HG02571 (cell line): ENCODE results near the gene TBX15.

ENCODE experiments used
- ATAC-seq: cut with Tn5 transposase; IDR thresholded peaks from one replicate; pipeline ENCODE4 v1.9.1; 2021; ENCODE audit warnings: mild to moderate bottlenecking, moderate library complexity; ENCODE audit not compliant: unreplicated experiment

Gene TBX15

DNA sequence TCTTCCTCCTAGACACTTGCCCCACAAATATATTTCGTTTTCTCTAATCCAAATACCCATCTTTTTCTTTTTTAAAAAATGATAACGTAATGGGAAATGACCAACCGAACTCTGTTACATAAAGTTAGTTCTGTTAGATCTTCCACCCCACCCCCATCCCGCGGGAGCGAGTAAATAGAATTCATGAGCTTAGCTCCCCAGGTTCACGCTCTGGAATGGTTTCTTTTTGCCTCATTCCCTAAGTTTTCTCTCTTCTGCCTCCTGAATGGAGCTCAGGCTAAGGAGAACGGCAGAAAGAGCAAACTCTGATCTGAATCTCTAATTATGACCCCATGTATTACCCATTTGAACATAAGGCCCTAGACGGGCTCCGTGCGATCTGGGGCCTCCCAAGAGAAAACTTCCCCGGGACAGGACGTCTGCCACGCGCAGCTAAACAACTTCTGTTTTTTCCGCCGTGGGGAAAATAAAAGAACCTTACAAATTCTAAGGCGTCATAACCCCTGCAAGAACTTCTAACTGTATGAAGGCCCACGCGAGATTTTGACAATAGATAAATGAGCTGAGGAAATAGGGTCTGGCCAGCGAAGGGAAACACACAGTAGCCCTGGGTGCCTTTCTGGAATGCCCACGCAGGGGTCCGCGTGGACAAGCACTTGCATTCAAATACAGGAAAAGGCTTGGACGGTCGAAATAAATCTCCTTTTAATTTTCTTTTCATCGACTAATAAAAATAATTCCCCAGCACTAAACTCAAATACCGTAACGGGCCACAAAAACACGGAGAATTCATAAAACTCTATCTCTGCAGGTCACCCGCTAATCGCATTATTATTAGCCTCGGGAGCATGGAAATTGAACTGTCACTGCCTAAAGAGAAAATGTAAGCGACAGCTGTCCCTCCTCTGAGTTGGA, 2.2 kb downstream of the TBX15 start:
- no peak for ATAC-seq

DNA sequence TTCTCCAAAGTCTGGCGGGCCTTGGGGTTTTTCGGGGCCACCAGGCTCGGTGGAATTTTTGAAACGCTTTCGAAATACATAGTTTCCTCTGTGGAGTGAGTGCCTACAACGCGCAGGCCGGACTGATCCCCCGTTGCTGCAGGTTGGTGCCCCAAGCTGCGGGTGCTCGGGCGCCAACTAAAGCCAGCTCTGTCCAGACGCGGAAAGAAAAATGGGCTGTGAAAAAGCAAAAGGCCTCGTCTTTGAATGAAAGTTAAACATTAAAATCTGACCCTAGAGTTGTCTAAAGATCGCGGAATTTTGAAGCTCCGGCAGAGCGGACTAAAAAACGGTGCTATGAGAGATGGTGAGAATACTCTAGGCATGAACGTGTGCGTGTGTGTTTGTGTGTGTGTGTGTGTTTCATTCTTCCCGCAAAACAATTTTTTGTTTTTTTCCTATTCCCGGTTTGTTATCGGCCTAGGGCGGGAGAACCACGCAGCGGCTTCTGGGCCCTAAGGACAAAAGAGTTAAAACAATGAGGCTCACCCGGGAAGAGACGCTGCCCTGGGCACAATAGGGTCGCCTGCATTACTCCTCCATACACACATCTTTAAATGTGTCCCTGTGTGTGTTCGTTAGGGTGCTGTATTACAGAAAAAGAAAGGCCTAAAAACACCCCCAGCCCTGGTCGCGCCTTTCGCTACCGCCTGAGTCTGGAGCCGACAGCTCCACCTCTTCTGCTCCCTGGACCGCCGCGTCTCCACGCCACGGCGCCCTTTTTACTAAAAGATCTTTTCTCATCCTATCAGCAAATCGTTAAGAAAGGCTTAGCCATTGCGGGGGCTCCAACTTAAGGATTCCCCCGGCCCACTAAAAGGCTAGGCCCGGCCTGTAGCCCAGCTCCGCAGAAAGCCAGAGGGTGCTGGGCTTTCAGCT, 3.2 kb downstream of the TBX15 start:
- ATAC-seq, result no peak

DNA sequence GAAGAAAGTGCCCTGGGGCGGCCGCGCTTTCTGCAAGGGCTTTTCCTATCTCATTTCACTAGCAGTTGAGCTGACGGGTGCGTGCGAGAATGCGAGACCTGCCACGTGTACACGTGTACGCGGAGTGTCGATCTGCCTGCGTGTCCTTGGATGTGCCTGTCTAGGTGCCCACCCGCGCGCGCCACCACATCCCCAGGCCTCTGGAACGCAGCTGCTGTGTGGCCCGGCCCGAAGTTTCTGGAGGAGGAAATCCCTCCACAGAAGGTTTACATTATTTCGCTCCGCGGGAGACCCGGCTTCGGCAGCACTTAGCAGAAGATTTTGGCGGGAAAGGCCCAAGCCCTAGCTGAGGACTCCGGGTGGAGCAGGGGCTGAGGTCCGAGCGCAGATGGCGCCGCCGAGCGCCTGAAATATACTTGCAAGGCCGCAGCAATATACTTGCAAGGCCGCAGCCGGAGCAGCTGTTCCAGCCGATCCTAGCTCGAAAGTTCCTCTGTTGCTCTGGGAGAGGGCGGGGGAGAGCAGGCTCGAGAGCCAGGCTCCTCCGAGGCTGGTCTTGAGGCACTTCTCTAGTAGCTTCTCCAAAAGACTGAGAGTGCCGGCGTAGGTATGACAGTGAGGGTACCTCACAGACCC, 3.9 kb downstream of the TBX15 start:
- no peak for ATAC-seq

DNA sequence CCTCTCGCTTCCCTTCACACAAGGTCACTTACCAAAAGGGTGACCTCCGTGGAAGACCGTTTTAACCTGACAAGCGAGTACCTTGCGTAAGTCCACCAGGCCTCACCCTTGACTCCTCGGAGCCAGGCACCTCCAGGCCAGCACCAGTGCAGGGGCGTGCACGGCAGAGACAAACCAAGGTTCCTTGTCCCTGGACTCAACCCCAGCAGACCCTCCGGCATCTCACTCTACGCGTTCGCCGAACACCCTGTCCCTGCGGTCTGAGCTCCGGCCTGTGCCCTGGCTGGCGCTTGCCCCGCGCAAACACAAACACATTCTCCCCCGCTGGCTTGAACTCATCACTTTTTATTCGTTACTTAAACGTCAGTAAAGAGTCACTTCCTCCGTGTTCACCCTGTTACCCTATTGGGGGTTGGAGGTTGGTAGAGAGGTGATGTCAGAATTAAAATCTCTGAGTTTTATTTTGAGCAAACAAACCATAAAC, 4.5 kb downstream of the TBX15 start:
- ATAC-seq, result no peak

DNA sequence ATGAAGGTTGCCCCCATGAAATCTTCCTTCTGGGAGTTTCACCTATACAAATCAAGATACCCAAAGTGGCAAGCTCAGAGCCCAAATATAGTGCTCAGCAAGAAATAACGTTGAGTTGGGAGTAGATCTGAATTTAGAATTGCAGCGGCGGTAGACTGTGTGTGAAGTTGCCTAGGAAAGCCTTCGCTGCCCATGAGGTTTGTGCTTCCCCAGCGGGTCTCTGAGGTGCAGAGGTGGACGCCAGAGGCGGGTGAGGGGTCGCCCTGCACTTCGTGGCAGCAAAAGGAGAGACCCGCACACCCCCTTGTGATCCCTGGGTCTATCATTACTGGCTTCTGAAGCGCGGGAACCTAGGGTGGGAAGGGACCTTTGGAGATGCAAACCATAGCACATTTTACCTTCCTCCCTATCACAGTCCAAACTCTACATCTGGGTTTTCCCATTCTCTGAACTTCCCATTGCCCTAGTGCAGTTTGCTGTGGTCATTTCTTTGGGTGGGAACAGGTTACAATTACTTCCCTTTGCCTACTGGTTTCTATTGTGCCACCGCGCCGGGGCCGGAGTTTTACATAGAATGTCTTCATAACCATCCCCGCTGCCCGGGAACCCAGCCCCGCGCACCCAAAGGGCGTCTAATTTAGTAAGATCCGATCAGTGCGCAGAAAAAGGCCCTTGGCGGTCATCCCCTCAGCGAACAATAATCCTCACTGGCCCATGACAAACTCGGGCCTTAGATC, 5.2 kb downstream of the TBX15 start:
- no peak for ATAC-seq

DNA sequence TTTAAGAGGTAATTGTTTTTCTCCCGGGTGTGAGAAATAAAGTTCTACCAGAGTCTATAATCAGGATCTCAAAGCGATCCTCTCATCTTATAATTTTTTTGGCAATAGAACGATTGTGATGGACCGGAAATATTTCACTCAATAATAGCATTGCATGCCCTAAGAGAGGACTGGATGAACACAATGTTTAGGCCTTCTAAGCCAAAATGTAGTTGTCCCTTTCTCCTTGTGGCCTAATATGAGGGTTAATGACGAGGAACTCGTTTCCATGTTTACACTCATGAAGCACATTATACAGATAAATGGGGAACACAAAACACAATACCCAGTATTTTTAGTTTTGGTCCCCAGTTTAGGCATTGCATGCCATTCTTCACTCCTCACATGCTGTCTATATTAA, 5.9 kb downstream of the TBX15 start:
- ATAC-seq, result no peak

DNA sequence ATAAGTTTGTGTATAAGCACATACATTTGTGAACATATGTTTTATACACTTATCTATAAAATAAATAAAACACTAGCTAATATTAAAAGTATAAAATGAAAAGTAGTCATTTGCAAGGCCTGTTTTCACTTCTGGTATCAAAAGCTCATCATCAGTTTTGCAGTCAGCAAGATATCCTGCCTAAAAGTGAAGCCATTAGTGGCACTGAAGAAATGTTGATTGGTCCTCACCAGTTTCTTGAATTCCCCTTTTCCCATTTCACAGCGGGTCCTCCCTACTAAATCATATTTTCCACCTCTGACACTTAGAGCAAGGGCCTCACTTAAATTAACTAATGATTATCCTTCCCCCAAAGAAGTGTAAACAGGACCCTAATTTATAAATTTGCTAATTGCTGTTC, 6.7 kb downstream of the TBX15 start:
- no peak for ATAC-seq

DNA sequence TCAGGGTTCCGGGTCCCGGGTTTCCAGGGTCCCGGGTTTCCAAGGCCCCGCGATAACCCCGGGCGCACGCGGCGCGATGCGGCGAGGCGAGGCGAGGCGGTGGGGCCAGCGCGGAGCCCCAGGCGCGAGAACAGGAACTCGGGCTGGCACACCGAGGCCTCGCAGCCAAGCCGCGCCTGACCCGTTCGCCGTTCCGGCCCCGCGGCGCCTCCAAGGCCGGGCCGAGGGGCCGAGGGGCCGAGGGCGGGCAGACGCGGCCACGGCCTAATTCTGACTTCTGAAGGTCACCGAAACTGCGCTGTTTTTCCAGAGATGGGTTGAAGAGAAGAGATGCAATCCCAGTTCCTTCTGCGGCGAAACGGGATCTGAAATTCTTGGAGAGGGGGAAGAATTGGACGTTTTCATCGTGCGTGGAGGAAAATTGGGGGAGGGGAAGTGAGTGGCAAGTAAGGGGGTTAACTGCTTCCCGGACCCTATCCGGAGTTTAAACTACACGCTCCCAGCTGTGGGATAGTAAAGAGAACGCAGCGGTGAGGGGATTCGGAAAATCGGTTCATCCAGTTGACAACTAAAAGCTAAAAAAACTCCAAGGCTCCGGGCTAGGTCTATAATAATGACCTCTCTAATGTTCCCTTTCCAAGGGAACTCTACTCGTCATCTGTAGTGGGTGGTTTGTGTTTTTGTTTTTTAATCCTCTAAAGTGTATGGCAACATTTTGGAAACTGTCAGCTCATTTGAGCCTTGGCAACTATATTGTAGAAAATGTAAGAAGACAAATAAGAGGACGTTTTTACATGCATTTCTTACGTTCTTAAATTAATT, 8.2 kb downstream of the TBX15 start:
- no peak for ATAC-seq

DNA sequence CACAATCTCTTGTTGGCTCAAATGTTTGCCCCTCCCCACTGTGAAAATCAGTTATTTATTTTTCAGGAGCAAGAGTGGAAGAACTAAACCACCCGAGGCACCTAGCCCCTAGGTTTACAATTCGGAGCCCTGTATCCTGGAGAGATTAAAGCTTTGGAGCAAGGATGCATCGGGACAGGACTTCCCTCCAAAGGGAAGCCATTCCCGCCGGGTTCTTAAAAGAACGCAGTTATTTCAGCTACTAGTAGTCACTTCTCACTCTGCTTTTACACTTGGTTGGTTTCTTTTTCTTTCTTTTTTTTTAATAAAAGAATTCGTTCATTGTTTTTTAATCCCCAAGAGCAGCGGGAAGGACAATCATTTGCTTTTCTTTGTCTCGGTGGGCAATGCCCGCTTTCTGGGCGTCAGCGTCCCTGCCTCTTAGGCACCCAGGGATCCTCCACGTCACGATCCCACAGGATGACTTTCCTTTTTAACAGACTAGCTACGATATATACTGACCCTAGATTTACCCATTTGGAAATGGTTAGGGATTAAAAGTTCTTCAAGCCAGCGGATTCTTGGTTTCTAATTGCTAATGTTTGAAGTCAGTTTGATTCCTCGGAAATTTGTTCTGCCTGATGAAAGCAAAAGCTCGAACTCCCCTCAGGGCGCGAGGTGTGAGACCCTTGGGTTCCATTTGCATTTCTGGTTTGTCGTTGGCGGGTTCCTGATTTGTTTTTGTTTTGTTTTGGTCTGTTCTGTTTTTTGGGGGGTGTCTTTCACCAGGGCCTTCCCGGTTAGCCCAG, 9.0 kb downstream of the TBX15 start:
- ATAC-seq, result no peak

DNA sequence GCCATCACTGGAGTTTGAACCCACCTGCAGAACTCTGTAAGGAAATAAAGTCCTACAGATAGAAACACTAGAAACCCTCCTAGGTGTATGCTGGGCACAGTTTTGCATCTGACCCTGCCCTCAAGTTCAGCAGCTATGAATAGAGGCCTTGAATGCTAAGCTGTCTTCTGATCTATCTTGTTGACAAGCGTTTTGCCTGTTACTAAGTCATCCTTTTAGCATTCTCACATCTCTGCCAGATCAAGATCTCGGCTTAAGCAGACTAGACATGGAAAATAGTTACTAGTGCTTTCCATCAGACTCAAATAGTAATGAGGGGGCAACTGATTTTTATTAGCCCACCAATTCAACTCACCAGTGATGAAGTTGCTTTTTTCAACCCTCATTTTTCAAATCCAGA, 10.5 kb downstream of the TBX15 start:
- ATAC-seq, result no peak

DNA sequence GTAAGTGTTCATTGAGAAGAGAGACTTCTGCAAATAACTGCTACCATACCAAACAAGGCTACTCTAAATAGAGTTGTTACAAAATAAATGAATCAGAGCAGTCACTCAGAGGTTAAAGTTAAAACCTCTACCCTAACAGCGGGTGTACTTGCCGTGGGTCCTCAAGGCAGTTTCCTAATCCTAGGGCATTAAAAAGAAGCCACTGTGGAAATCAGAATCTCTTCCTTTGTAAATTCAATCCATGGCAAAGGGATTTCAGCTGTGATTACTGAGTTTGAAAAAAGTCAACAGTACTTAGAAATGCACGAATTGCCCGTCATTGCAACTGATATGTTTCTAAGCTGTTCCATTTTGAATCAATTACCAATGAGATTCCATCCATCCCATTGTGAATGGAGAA, 13.5 kb downstream of the TBX15 start:
- no peak for ATAC-seq

DNA sequence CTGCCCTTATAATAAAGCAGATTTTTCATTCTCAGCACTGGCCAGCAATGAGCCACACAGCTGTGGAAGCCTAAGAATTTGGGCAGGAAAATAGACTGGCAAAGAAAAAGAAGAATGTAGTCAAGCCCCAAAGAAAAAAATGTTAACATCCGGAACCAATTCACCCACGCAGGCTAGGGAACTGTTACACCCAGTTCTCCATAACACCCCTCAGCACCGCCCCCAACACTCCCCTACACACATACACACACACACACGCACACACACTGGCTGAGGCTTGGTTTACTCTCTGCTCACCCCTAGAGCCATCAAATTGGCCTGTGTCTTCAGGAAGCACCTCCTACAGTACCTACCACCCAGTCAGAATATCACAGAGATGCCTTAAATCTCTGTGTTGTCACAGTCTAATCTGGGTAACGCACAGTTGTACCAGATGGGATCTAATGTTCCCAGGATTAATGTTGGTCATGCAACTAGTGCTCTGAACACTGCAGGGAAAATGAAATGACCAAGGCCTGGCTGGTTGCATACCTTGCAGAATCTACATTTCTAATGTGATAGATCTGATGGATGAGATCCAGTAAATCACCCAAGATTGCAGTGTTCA, 14.5 kb downstream of the TBX15 start:
- no peak for ATAC-seq

DNA sequence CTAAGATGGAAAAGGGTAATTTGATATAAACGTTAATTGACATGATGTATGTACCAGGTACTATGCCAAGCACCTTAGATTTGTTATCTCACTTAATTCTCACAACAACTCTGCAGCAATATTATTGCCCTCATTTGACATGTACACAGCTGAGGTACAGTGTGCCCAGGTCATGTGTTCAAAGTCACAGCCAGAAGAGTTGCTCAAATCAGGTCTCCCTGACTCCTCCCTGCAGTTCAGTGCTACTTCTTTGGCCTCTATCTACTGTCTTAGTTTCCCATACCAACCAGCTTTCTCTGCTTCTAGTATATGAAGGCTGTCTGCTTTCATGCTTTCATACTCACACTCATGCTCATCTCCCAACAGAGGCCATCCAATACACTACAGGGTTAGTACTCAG, 15.1 kb downstream of the TBX15 start:
- ATAC-seq, result no peak

DNA sequence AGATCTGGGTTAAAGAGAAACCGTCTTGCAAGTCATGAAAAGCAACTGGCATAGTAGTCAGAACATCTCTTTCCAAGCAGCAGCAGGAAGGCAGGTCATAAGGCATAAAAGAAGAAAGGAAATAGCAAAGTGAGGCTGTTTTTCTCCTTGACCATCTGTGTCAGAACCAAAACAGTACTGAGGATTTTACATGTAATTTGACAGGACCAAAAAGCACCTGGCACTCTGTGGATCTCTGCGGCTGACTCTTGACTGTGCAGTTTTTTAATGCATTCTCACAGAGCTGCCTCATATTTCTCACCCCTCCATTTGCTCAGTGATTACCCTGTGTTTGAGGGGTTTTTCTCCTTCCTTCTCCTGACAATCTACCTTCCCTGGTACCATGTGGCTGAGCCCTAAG, 17.7 kb downstream of the TBX15 start:
- no peak for ATAC-seq

DNA sequence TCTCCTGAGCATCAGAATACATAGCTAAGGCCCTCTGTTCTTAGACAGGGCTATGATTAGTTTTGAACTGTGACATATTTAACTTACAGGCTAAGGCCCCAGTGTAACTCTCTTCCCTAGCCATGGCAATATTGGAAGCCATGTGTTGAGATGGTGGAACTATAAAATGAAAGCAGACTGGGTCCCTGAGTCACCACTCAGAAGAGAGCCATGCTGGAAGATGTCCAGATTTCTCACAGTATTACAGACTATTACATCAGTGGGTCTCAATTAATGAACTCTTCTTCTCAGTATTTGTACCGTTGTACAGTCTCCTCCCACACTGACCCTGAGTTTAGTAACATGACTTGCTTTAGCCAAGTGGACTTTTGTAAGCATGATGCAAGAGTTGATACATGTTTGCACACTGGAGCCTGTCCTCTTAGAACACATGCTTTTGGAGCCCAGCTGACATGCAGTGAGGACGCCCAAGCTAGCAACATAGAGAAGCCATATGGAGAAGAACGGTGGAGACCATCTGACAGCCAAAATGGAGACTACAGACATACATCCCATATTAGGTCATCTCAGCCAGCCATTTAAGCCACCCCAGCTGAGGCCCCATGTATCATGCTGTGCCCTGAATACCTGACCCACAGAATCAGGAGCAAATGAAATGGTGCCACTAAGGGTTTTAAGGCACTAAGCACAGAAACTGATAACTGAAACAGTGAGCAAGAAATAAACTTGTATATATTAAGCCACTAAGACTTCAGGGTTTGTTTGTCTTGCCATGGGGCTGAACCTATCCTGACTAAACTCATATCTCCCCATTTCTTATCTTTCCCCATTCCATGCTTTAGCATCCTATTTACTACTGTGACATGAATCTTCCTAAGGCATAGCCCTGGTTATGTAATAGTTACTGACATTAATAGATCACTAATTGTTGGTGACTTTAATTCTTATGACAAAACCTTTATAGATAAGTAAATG, 24.4 kb downstream of the TBX15 start:
- no peak for ATAC-seq

DNA sequence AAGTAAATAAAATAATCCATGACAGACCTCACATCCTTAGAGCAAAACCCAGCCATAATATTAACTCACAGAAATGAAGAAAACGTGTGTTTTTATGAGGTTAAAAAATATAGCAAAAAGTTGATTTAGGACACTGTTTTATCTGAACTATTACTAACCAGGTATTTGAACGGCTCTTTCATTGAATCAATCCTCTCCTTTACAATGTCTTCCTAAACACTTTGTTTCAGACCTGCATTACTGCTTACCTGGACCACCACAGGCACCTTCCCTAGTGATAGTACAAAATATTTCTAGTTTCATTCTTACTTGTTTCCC, 25.0 kb downstream of the TBX15 start:
- no peak for ATAC-seq

DNA sequence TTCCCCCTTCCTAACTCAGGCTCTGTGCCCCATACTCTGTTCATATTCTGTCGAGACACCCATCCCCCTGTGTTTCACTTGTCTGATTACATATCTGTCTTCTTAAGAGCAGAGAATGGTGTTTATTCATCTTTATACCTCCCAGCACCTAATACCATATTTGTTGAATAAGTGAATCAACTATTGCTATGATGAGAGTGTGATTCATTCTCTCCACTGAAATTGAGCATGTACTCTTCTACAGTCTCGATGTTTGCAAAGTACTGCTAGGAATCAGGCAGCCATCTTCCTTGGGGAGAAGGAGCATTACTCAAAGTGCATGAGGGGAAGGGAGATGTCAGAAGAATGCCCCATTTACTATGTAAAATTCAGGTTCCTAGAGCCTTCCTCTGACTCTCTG, 27.0 kb downstream of the TBX15 start:
- no peak for ATAC-seq
